Measurements from ENCODE around the gene TBC1D24.
"Not testable (repeated sequence)": the region's sequence is repeated elsewhere in the genome, so short reads cannot be mapped to it uniquely, and the experiment has no call there.

The TBC1D24 gene

DNA sequence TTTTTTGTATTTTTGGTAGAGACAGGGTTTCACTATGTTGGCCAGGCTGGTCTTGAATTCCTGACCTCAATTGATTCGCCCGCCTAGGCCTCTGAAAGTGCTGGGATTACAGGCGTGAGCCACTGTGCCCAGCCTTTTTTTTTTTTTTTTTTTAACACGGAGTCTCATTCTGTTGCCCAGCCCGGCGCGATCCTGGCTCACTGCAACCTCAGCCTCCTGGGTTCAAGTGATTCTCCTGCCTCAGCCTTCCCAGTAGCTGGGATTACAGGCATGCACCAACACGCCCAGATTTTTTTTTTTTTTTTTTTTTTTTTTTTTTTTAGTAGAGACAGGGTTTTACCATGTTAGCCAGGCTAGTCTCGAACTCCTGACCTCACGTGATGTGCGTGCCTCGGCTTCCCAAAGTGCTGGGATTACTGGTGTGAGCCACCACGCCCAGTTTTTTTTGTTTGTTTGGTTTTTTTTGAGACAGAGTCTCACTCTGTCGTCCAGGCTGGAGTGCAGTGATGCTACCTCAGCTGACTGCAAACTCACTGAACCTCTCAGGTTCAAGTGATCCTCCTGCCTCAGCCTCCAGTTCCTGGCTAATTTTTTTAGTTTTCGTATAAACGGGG lies 58.3 kb downstream of the TBC1D24 start:
- not testable (repeated sequence) for DNase-seq (ENCODE audit: low spot score)

- no peak for DNase-seq (ENCODE audit: low spot score)
Observed at GRCh38 chr16:2533912-2534311, 59.0 kb downstream of the TBC1D24 start.

- not testable (repeated sequence) for DNase-seq (ENCODE audit: low spot score)
Observed at GRCh38 chr16:2534335-2534734, 59.4 kb downstream of the TBC1D24 start.

DNA sequence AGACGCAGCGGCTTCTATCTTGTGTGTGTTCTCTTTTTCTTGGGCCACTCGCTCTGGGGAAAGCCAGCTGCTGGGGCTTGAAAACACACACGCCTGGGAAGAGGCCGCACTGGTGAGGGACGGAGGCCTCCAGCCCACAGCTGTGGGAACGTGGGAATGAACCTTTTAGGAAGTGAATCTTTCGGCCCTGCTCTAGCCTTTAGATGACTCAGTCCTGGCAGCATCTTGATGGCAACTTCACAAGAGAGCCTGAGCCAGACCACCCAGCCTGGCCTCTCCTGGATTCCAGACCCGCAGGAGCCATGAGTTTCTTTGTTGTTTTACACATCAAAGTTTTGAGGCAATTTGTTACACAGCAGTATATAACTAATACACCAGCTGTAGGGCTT lies 60.7 kb downstream of the TBC1D24 start:
- no peak for DNase-seq (ENCODE audit: low spot score)

- peak; percentile 83 for DNase-seq (ENCODE audit: low spot score)
Observed at GRCh38 chr16:2537451-2538379, 62.8 kb downstream of the TBC1D24 start, which contains the start of gene PDPK1. PDPK1 (plus strand) TSS chr16:2538021; CDS start chr16:2538113, 92 bp downstream.

DNA sequence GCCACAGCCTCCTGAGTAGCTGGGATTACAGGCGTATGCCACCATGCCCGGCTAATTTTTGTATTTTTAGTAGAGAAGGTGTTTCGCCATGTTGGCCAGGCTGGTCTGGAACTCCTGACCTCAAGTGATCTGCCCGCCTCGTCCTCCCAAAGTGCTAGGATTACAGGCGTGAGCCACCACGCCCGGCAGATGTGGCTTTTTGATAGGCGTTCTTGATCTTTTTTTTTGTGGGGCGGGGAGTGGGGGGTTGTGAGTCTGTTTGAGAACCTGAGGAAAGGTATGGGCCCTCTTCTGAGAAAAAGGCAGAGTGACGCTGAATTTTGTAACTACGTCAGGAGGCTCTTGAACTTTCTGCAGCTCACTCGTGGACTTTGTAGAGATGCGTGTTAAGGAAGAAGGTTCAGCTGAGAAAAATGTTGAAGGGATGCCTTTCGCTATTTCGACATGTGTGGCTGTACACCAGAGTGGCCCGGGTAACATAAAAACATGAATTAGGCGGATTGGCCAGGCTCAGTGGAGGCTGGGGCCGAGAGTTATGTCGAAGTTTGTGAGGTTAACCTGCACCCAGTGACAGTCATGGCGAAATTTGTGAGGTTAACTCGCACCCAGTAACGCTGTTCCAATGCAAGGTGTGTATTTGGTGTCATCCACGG lies 64.4 kb downstream of the TBC1D24 start:
- not testable (repeated sequence) for DNase-seq (ENCODE audit: low spot score)

DNA sequence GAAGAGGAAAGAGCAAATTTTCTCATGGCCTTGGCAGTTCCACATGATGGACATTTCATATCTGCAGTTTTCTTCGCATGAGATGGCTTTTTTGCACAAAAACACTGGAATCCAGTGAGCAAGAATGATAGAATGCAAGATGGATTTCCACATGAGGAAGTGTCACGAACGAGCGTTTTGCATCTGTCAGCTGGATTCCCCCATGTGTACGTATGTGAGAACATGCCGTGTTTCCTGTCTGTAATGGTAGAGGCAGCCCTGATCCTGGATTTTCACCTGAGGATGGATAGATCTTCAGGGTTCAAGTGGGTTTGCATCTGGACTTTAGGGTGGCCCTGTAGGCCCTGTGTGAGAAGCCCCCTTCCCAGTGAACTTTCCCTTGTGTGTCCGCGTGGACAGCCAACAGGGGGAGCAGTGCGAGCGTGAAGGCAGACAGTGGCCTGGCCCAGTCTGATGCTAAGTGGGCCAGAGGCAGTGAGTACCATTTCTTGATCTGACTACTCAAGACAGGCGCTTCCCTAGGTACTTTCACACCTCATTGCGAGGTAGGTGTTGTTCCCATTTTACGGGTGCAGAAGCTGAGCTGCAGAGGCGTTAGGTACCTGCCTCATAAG lies 65.0 kb downstream of the TBC1D24 start:
- DNase-seq (ENCODE audit: low spot score): not testable (repeated sequence)

- DNase-seq (ENCODE audit: low spot score): not testable (repeated sequence)
Observed at GRCh38 chr16:2540912-2541311, 66.0 kb downstream of the TBC1D24 start.

GRCh38 chr16:2541409-2541808 lies 66.5 kb downstream of the TBC1D24 start:
- DNase-seq (ENCODE audit: low spot score): not testable (repeated sequence)

GRCh38 chr16:2543771-2544170 lies 68.8 kb downstream of the TBC1D24 start:
- not testable (repeated sequence) for DNase-seq (ENCODE audit: low spot score)

DNA sequence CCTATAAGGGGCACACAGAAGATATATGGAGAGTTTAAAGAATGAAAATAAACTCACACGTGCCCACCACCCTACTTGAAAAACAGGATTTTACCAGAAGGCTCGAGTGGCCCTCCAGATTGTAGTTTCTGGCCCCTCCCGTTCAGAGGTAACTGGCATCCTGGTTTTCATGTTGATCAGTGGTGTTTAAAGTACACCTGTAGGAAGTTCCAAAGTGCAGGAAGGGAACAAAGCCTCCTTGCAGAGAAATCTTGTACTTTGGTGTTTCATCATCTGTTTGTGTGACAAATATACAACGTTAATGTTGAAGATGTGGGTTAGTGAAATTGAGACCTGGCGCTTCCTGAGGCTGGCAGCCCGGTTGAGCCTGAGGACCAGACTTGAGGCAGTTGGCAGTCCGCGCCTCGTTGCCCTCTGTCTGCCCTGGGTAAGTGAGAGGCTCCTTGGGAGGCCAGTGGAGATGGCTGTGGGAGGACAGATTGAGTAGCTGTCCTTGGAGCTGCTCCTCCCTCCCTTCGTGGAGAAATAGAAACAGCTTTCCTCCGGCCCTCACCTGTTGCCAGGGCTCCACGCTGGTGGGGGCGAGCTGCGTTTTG lies 75.5 kb downstream of the TBC1D24 start:
- DNase-seq (ENCODE audit: low spot score): not testable (repeated sequence)

- DNase-seq (ENCODE audit: low spot score): not testable (repeated sequence)
Observed at GRCh38 chr16:2551420-2551889, 76.5 kb downstream of the TBC1D24 start.

DNA sequence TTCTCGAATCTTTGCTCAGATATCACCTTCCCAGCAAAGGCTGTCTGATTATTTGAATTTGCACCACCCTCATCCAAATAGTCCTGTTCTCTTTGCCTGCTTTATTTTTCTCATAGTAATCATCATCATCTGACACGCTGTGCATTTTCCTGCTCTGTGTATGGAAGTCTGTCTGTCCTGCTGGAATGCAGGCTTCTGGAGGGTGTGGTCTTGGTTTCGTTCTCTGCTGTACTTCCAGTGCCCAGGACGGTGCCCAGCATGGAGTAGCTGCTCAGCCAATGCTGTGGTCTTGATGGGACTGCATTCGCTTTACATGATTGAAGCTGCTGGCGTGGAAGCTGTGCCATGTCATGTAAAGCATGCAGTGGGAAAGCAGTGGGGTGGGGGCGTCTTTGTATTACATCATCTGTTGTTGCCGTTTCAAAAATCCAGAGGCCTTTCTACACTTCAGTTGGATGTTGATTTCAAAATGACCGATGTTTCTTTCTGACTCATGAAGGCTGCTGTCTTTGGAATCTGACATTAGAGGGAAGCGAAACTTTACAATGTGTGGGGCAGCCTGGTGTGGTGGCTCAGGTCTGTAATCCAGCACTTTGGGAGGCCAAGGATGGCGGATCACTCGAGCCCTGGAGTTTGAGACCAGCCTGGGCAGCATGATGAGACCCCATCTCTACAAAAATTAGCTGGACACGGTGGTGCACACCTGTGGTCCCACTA lies 79.9 kb downstream of the TBC1D24 start:
- DNase-seq (ENCODE audit: low spot score): not testable (repeated sequence)
